Esophagus mucosa (tissue), 1 donor: ENCODE results near the gene NFIC. TPM values are rescaled to one million over a fixed set of nuclear protein-coding genes. Genes with fewer than 3 reads are reported as not detected.

Source experiments
- ATAC-seq: fragments of 200-7000 bp; cut with Tn5 transposase; one replicate; pipeline ENCODE4 v1.9.1; 2020
- total RNA-seq: library from RNA; stranded (reverse); gene quantifications from one replicate; pipeline ENCODE4 v1.2.4, GENCODE V29; 2023
- donor health status: DM: yes; HTN: yes; CAD: no.

NFIC gene
- total RNA-seq, 1 donor from 2014 or later = 68.2 TPM

DNA sequence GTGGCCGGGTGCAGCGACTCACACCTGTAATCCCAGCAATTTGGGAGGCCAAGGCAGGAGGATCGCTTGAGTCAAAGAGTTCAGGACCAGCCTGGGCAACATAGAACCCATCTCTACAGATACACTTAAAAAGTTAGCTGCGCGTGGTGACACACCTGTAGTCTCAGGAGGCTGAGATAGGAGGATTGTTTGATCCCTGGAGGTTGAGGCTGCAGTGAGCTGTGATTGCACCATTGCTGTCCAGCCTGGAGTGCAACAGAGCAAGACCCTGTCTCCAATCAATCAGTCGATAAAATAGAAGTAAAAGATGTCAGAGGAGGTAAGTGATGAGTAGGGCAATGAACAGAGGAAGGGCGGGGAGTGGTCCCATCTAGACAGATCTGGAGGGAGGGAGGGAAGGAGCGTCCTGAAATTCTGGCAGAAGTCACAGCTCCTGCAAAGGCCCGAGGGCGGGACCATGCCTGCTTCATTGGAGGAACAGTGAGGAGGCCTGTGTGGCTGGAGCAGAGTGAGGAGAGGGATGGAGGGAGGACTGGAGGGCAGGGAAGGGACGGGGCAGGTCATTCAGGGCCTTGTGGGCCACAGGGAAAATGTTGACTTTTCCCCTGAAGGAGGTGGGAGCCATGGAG is 104.2 kb downstream of the NFIC start:
- no peak for ATAC-seq

DNA sequence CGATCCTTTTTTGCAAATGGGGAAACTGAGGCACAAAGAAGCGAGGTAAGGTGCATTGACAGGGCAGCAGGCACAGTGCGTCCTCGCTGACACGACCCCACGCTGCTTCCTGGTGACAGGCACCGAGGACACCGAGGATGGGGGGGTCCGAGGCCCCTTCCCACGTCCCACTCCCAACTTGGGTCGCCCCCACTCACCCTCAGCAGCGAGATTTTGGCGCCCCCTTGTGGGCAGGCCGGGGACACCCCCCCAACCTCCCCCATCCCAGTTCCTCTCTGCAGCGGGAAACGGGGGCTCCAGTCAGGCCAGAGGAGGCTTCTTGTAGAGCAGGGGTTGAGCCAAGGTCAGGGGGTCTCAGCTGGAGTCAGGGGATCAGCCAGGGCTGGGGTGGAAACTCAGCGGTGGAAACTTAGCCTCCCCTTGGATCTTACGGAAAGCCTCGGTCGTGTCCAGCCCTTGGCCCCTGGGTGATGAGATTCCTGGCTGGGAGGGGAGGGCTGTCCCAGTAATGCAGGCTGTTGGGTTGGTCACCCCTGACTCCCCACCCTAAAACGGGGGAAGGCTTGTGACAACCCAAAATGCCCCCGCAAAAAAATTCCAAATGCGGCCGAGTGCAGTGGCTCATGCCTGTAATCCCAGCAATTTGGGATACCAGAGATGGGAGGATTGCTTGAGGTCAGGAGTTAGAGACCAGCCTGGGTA is 105.7 kb downstream of the NFIC start:
- ATAC-seq = peak; percentile 37

DNA sequence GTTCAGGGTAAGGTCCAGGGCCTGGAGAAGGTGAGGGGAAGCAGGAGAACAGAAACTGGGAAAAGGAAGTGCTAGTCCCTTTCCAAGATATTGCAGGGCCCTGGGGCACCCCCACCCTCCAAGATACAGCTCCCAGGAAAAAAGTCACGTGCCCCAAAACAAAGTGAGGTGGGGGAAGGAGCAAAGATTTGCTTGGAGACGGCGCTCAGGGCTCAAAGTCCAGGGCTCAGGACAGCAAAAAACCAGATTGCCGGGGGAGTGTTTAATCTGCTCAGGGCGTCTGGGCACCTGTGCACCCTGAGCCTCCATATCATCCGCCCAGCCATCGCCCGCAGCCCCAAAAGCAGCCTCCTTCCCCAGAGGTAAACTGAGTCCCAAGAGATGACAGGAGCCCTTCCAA is 107.6 kb downstream of the NFIC start:
- no peak for ATAC-seq

- no peak for ATAC-seq
These were observed 108.2 kb downstream of the NFIC start for GRCh38 chr19:3474614-3475013.

DNA sequence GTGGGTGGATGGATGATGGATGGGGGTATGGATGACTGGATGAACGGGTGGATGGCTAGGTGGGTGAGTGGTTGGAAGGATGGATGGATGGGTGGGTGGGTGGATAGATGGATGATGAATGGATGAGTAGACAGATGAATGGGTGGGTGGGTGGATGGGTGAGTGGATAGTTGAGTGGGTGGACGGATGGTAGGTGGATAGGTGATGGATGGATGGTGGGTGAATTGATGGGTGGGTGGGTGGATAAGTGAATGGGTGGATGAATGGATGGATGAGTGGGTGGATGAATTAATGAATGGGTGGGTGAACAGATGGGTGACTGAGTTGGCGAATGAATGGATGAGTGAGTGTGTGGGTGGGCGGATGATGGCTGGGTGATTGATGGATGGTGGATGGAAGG is 109.1 kb downstream of the NFIC start:
- ATAC-seq = no peak

GRCh38 chr19:3476830-3477229 is 110.4 kb downstream of the NFIC start:
- ATAC-seq = no peak

DNA sequence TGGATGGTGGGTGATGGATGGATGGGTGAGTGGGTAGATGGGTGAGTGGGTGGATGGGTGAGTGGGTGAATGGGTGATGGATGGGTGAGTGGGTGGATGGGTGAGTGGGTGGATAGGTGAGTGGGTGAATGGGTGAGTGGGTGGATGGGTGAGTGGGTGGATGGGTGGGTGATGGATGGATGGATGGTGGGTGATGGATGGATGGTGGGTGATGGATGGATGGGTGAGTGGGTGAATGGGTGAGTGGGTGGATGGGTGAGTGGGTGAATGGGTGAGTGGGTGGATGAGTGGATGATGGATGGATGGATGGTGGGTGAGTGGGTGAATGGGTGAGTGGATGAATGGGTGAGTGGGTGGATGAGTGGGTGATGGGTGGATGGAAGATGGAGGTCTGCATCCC is 111.1 kb downstream of the NFIC start:
- ATAC-seq = no peak

DNA sequence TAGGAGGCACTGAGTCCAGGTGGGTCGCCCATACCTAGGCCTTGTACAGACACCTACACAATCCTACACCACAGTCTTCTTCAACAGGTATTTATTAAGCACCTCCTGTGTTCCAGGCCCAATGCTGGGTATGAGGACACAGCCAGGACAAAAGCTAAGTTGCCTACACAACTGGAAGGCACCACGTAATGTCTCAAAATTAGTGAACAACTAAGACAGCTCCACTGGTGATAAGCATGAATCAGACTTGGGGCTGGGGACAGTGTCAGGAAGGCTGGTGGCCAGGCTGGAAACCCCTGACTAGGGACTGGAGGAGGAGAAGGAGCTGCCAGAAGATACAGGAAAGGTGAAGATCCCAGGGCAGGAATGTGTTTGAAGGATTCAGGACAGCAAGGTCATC is 111.6 kb downstream of the NFIC start:
- ATAC-seq = no peak

- no peak for ATAC-seq
These were observed 112.2 kb downstream of the NFIC start for GRCh38 chr19:3478409-3479176.

DNA sequence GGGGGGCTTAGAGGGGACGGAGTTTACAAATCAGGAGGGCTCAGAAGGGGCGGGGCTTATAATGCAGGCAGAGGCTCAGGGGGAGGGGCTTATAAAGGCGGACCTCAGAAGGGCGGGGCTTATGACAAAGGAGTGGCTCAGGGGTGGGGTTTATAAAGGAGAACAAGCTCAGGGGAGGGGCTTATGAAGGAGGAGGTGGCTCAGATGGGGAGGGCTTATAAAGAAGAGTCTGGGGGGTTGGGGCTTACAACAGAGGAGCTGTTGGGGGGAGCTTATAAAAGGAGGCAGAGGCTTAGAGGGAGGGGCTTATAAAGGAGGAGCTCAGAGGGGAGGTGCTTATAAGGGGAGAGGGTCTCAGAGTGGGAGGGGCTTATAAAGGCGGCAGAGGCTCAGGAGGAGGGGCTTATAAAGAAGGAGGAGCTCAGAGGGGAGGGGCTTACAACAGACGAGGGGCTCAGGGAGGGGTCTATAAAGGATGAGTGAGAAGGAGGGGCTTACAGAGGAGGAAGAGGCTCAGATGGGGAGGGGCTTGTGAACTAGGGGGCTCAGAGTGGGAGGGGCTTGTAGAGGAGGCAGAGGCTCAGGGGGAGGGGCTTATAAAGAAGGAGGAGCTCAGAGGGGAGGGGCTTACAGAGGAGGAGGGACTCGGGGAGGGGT is 112.9 kb downstream of the NFIC start:
- ATAC-seq = peak; percentile 28

- no peak for ATAC-seq
These were observed 113.4 kb downstream of the NFIC start for GRCh38 chr19:3479834-3480215.

DNA sequence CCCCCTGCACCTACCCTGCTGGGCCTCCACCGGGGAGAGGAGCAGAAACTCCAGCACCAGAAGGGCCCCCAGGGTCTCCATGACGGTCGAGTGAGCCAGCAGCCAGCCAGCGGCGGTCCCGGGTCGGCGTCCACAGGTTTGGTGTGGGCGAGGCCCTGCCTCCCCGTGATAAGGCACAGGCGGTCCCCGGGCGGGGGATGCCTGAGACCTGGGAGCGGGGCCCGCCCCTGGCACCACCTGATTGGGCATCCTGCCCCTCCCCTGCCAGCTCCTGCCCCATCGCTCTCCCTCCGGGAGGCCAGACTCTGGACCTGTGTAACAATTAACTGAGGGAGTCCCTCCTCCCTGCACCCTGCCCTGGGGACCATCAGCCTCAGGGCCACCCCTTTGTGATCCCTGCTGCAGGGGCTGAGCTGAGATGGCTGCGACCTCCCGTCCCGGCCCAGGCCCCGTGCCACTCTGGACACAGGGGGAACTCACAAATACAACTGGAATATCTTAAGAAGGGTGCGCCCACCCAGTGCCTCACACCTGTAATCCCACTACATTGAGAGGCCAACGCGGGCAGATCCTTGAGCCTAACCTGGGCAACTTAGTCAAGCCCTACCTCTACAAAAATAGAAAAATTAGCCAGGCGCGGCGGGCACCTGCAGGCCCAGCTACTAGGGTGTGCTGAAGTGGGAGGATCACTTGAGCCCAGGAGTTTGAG is 114.2 kb downstream of the NFIC start, which contains the start of gene SMIM24:
Gene SMIM24, minus strand, starts transcription at position 143 of the 709 bp plus-strand sequence. Its CDS starts 62 bp downstream, at position 81.
- ATAC-seq = no peak

DNA sequence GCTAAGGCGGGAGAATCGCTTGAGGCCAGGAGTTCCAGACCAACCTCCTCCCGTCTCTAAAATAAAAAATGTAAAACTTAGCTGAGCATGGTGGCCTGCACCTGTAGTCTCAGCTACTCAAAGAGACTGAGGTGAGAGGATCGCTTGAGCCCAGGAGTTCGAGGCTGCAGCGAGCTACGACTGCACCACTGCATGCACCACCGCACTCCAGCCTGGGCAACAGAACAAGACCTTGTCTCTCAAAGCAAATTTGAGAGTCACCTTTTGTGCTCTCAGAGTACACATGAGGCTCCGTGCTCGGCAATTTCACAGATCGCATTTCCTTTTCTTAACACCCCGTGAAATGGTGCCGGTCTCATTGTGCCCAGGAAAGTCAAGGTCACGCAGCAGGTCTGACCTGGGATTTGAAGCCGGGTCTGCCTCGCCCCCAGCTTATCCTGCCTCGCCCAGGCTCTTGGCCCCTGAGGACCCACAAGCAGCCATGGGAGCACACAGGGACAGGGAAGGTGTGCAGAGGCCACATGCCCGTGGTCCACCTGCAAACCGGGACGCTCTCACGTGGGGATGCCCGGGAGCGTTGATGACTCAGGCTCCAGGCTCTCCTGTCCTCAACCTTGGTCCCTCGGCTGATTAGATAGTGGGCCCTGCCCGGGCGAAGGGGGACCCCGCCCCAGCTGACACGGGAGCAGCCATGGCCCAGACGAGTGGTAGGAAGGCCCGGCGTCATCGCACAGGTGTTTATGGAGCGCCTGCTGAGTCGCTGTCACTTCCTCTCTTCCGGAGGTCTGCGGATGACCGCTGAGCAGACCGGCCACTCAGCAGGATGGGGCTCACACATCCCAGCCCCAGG is 115.1 kb downstream of the NFIC start:
- ATAC-seq = no peak

- no peak for ATAC-seq
These were observed 116.3 kb downstream of the NFIC start for GRCh38 chr19:3482507-3483225.

- no peak for ATAC-seq
These were observed 116.8 kb downstream of the NFIC start, which contains the start of gene SMIM44 for GRCh38 chr19:3483226-3483628. TSS of gene SMIM44 (minus strand) at chr19:3483441. CDS start at chr19:3483403, 38 bp downstream.

GRCh38 chr19:3491396-3492119 is 125.2 kb downstream of the NFIC start:
- ATAC-seq = peak; percentile 10

- no peak for ATAC-seq
These were observed 125.9 kb downstream of the NFIC start for GRCh38 chr19:3492131-3492839.

DNA sequence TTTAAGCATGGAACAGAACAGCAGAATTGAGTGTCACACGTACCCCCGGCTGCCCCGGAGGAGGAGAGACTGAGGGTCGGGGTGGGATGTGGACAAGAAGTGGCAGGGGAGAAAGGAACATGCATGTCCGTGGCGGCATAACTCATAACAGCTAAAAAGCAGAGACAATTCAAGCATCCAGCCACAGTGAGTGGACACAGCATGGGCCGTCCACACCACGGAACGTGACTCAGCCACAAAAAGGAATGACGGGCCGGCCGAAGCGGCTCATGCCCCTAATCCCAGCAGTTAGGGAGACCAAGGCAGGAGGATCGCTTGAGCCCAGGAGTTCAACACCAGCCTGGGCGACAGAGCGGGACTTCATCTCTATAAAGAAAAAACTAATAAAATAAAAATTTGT is 126.5 kb downstream of the NFIC start:
- no peak for ATAC-seq

GRCh38 chr19:3493651-3494050 is 127.3 kb downstream of the NFIC start:
- no peak for ATAC-seq
